GM12878 (cell line): Measurements from ENCODE around the gene AGBL3. TPM values are rescaled to one million over a fixed set of nuclear protein-coding genes. Genes with fewer than 3 reads are reported as not detected.

Experiments
- ATAC-seq: fragments of 200-7000 bp; cut with Tn5 transposase; 3 replicates; pipeline ENCODE4 v1.9.1; 2020; ENCODE audit warnings: mild to moderate bottlenecking, moderate library complexity
- BruUV-seq: library from RNA; stranded (reverse); fragments of 400-500 nt; replicated peaks from 2 replicates; lab custom pipeline; 2021; lab: Mats Ljungman, UMichigan
- CTCF ChIA-PET: fragments of 300-600 bp; sonication (Branson Sonifier 250); formaldehyde crosslinking; extraction: SDS; loops from one replicate; lab custom pipeline; 2021; ENCODE audit warnings: inconsistent platforms; lab: Yijun Ruan, JAX
- POLR2A ChIA-PET: fragments of 350-600 bp; formaldehyde crosslinking; extraction: SDS; loops from one replicate; lab custom pipeline; 2021; ENCODE audit warnings: inconsistent platforms; lab: Charles Lee
- RAD21 ChIA-PET: fragments of 300-600 bp; sonication (Branson Sonifier 250); formaldehyde crosslinking; loops from one replicate; lab custom pipeline; 2023; ENCODE audit warnings: antibody characterized with exemption; ENCODE audit not compliant: unreplicated experiment; lab: Charles Lee
- SMC1A ChIA-PET: fragments of 300-600 bp; sonication (Branson Sonifier 250); formaldehyde crosslinking; loops from one replicate; lab custom pipeline; 2023; ENCODE audit not compliant: unreplicated experiment, uncharacterized antibody; lab: Charles Lee
- DNase-seq: peaks from one replicate; pipeline ENCODE4 v3.0.0-alpha.2; 2011; ENCODE audit warnings: low read depth, low spot score
- FAIRE-seq: peaks from 3 replicates; lab custom pipeline; 2011; peaks lifted over from hg19 to GRCh38; lab: Jason Lieb, UNC
- H2AFZ ChIP-seq: 2 replicates; pipeline ENCODE4 v1.6.0; 2011; ENCODE audit warnings: low read depth, low read length, control low read depth; ENCODE audit not compliant: control insufficient read depth
- H3K27ac ChIP-seq: 2 replicates; pipeline ENCODE4 v1.5.1; 2011; ENCODE audit warnings: control low read depth; ENCODE audit not compliant: control insufficient read depth, insufficient read depth
- H3K27me3 ChIP-seq, 2 experiments: replicated peaks in 1 of 2; 2 replicates each; pipeline versions ENCODE4 v1.6.0 to v1.6.1; 2011; ENCODE audit warnings: low read length in 1 of 2; ENCODE audit not compliant: control insufficient read depth in 2 of 2, insufficient read depth in 2 of 2
- H3K36me3 ChIP-seq, 2 experiments: 2 replicates each; pipeline ENCODE4 v1.5.1; 2011; ENCODE audit warnings: low read length in 1 of 2; ENCODE audit not compliant: control insufficient read depth in 2 of 2, insufficient read depth in 2 of 2
- H3K4me1 ChIP-seq: 2 replicates; pipeline ENCODE4 v1.6.1; 2011; ENCODE audit warnings: mild to moderate bottlenecking, low read length, moderate library complexity, mixed read lengths; ENCODE audit not compliant: control insufficient read depth, insufficient read depth
- H3K4me2 ChIP-seq: 2 replicates; pipeline ENCODE4 v1.6.0; 2011; ENCODE audit warnings: control low read depth; ENCODE audit not compliant: control insufficient read depth, insufficient read depth
- H3K4me3 ChIP-seq: fragments of 200-600 bp; sonication (generic); 2 replicates; pipeline ENCODE4 v1.5.1; 2016
- H3K79me2 ChIP-seq: 2 replicates; pipeline ENCODE4 v1.6.0; 2011; ENCODE audit warnings: low read length; ENCODE audit not compliant: control insufficient read depth, insufficient read depth
- H3K9ac ChIP-seq: 2 replicates; pipeline ENCODE4 v1.8.0; 2011; ENCODE audit warnings: low read length, control low read depth, mixed read lengths; ENCODE audit not compliant: control insufficient read depth, insufficient read depth
- H3K9me3 ChIP-seq: replicated peaks from 3 replicates; pipeline ENCODE4 v1.5.1; 2011; ENCODE audit warnings: mild to moderate bottlenecking, low read length; ENCODE audit not compliant: control insufficient read depth, insufficient read depth
- H4K20me1 ChIP-seq: 2 replicates; pipeline ENCODE4 v1.6.0; 2011; ENCODE audit not compliant: control insufficient read depth, insufficient read depth
- IRF3 ChIP-seq: fragments of 450-650 bp; IDR thresholded peaks from 2 replicates; pipeline ENCODE4 v1.6.1; 2014; ENCODE audit warnings: mild to moderate bottlenecking
- NRF1 ChIP-seq: conservative IDR thresholded peaks from 2 replicates; pipeline ENCODE4 v1.6.1; 2011; ENCODE audit warnings: mild to moderate bottlenecking, low read depth, low read length, improper control_type of control experiment
- POLR2AphosphoS5 ChIP-seq: IDR thresholded peaks from 2 replicates; pipeline ENCODE4 v1.6.1; 2011; ENCODE audit warnings: mild to moderate bottlenecking, low read length, inconsistent platforms
- ZNF622 ChIP-seq: fragments of 450-650 bp; IDR thresholded peaks from 2 replicates; pipeline ENCODE4 v1.6.1; 2017; ENCODE audit warnings: mild to moderate bottlenecking, inconsistent platforms
- WGBS: methylation state at CpG from one replicate; pipeline ENCODE4 v1.1.6; 2016; ENCODE audit warnings: low lambda C conversion rate; ENCODE audit not compliant: insufficient replicate concordance, insufficient coverage; ENCODE audit errors: missing lambda C conversion rate; 5-methylcytosine and 5-hydroxymethylcytosine counted together
- in situ Hi-C: fragments of 300-500 bp; cut with MboI; formaldehyde crosslinking; loops from 9 replicates; pipeline ENCODE4 v1.14.3; 2018; ENCODE audit warnings: mixed read lengths
- intact Hi-C: fragments of 100-400 bp; cut with micrococcal nuclease; formaldehyde crosslinking; loops from one replicate; pipeline ENCODE4 v1.14.2; 2022; ENCODE audit not compliant: unreplicated experiment
- polyA plus RNA-seq, 11 experiments: library from polyadenylated mRNA; depleted of rRNA in 4 of 11; unstranded in 6 of 11; stranded (reverse) in 5 of 11; fragments of >200 nt; fragmentation: Nextera tagmentation in 4 of 11; fragmentation: Illumina TruSeq in 1 of 11; extraction: Ambion mirVana in 4 of 11; extraction: Trizol in 1 of 11; gene quantifications; 1 replicate in 1 of 11; 2 replicates in 10 of 11; pipeline versions ENCODE4 v1.2.1 to v1.2.3, GENCODE V29; 2011 to 2016; ENCODE audit warnings: inconsistent platforms in 2 of 11, missing spikeins in 2 of 11, low read depth in 1 of 11
- total RNA-seq, 4 experiments: library from RNA; depleted of rRNA in 3 of 4; stranded (reverse); fragments of >200 nt in 3 of 4; fragmentation: Illumina TruSeq in 1 of 4; extraction: Trizol in 1 of 4; gene quantifications; 2 replicates each; pipeline versions ENCODE4 v1.2.1 to v1.2.3, GENCODE V29; 2013 to 2021

Gene AGBL3
- total and polyA plus RNA-seq, 10 of the 15 experiments (the other 5 are each of a cell fraction or from before 2014, with no cell fraction given) = 0.82 to 12.4 (median 3.7) TPM

- ATAC-seq (no peak), FAIRE-seq (no peak)
- CTCF ChIA-PET = interaction anchor here (0.6 to 12.7 kb wide), 4 partner anchors 154 to 195 kb away, joined by 3 to 157 read pairs (median 3); partner anchors contain the start of gene CYREN
- RAD21 ChIA-PET = interaction anchor here (0.9 to 6.3 kb wide), 7 partner anchors 90 to 230 kb away, joined by 3 to 120 read pairs (median 6); partner anchors contain the start of genes CYREN and TMEM140
- Histone ChIP-seq H2AFZ (no peak overlapping the region), H3K4me2 (no peak overlapping the region), H3K36me3 (peaks cover 2 to 7% of the 10 kb centered on the region in 2 experiments; a peak in 2 of 4 replicates), H3K27ac (peak overlapping the region; percentile 99), H3K79me2 (peaks cover 39% of the 10 kb centered on the region)
- TF ChIP-seq ZNF622 (no peak), NRF1 (no peak), POLR2AphosphoS5 (peak; percentile 58), IRF3 (no peak)
- TF ChIP-seq, all 136 proteins: peak for 1
- intact Hi-C loops (loop anchor here (1.0 kb wide), 1 partner anchor 175 kb away; no protein-coding TSS in a partner anchor), in situ Hi-C loops (loop anchor here (5.0 to 25.0 kb wide), 3 partner anchors 173 to 968 kb away; partner anchors contain the start of gene NUP205)
- DNase-seq = no peak
- Histone ChIP-seq H3K4me1 (peaks cover 61% of the 10 kb centered on the region), H3K4me3 (no peak overlapping the region), H3K27me3 (no peaks in the 10 kb centered on the region), H4K20me1 (no peaks in the 10 kb centered on the region), H3K9me3 (no peaks in the 10 kb centered on the region), H3K9ac (no peak overlapping the region)
- BruUV-seq = no TSS peak
- SMC1A ChIA-PET = interaction anchor here (1.0 to 15.4 kb wide), 8 partner anchors 51 to 214 kb away, joined by 3 to 293 read pairs (median 6); partner anchors contain the start of genes CYREN and TMEM140
- WGBS = 100% methylated on average over 2 of the region's 2 CpGs
- POLR2A ChIA-PET = interaction anchor here (0.7 to 8.3 kb wide), 8 partner anchors 151 to 217 kb away, joined by 3 to 121 read pairs (median 18); partner anchors contain the start of genes CYREN and TMEM140
Observed at GRCh38 chr7:134993877-134994456, 7.7 kb downstream of the AGBL3 start.
